Left cardiac atrium (tissue), 4 donors: ENCODE data around the gene ENO3. TPM values are rescaled to one million over a fixed set of nuclear protein-coding genes. Genes with fewer than 3 reads are reported as not detected.

Experiments used
- ATAC-seq, 2 donors: fragments of 200-7000 bp; cut with Tn5 transposase; one replicate each; pipeline ENCODE4 v1.9.1; 2020; ENCODE audit warnings: mild to moderate bottlenecking in 2 of 2, moderate library complexity in 2 of 2
- DNase-seq: peaks from one replicate; pipeline ENCODE4 v3.0.0-alpha.2; 2020
- intact Hi-C, 2 donors: fragments of 100-400 bp; cut with DNase I; formaldehyde crosslinking; loops; one replicate each; pipeline versions ENCODE4 v1.14.1 to v1.15.1; 2022 to 2023
- total RNA-seq, 2 donors: library from RNA; stranded (reverse); fragmentation: NEBNext Ultra II Directional; extraction: Animal tissue kit (Norgen Biotek cat#: 25700); gene quantifications; one replicate each; pipeline ENCODE4 v1.2.1, GENCODE V29; 2021
- donor health status: DM: no; HTN: yes; CAD: no.
- donor health status: DM: no; HTN: yes; CAD: no; lungs with severe emphysema.
- donor health status: DM: yes; HTN: yes; CAD: no.
- donor health status: Dilated cardiomyopathy.

Gene ENO3
- total RNA-seq, 2 donors from 2014 or later, result 149 to 228 TPM

DNA sequence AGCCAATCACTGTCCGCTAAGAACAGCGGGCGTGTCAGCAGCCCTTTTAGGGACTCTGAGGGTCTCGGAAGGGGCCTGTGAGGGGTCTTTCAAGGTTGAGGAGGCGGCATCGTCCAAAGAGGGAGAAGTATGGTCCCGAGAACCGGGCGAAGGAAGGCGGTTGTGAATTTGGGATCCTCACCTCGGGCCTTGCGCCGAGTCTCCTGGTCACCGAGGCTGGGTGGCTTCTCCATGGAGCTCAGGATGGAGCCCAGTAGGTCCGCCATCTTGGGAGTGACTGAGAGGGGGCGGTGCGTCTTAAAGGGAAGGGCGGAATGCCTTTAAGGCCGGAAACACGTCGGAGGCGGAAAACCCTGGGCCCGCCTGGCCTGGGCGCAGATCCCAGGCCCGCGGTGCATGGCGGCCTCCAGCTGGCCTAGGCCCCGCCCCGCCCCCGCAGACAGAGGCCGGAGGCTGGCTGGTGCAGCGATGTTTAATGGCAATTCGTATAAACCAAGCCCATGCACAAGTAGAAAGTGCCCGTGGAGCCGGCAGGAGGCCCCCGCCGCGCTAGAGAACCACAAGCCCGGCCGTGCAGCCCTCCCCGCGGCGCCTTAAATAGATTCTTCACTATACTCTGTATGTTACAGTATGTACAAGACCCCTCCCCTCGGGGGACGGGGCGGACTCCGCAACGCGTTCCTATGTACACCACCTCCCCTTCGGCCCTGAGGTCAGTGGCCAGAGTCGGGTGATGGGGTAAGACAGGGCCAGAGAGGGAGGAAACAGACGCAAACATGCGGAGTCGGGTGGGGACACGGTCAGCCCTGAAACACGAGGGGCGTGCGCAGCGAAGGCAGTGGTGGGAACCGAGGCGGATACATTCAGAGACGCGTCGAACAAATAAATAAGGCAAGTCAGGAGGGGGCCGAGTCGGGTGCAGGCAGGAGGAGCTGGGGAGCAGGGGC is 16.9 kb downstream of the ENO3 start, which contains the start of gene SPAG7:
Gene SPAG7, minus strand, starts transcription at position 279 of the 947 bp plus-strand sequence. Its CDS starts 13 bp downstream, at position 266.
- DNase-seq (peak; percentile 94), ATAC-seq (peak; percentile 82 to 84)
- intact Hi-C loops, result loop anchor here in 1 of 2 donors (2.0 kb wide), 1 partner anchor 17 kb away; the partner anchor contains the start of gene ENO3

DNA sequence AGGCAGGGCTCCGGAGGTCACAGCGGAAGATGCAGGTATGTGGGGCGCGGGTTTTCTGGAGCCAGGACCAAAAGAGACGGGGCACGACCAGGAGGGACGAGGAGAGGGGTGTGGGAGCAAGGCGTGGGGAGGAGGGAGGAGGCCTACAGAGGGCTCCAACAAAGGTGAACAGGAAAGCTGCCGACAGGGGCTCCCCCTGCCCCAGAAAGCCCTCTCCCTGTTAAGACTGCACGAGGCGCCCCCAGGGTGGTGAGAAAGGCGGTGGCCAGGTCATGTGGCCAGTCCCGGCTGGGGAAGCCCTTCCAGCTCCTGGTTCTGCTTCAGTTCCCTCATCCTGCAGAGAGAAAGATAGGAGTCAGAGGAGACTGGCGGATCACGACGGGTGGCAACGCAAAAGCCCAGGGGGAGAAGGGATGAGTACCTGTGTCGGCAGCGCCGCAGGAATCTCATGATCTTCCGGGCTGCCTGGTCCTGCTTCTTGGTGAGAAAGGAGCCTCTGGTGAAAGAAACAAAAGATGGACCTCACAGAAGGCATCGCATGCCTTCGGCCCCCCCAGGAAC is 17.6 kb downstream of the ENO3 start:
- intact Hi-C loops, result no loop called here
- ATAC-seq, result no peak
- DNase-seq, result no peak

DNA sequence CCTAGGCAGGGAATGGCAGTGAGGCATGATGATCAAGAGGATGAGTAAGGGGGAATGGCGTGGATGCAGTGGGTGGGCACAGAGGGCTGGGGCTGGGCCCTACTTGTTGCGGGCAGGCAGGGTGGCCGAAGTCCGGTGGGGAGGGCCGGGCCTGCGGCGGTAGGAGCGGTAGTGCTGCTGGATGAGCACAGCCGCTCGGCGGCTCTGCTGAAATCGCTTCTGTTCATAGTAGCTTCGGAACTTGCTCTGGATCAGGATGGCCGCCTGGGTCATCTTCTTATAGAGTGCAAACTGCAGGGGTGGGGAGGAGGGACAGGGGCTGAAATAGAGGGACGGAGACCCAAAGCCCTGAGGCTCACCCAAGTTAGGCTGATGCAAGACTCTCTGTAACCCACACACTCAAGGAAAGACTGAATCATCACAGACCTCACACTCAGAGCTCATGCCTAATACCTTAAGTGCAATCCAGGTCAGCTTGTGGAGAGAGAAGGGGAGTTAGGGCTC is 18.2 kb downstream of the ENO3 start:
- no peak for ATAC-seq
- DNase-seq, result no peak
- intact Hi-C loops, result no loop called here

- intact Hi-C loops, result no loop called here
- ATAC-seq, result no peak
- DNase-seq, result no peak
These were observed 18.7 kb downstream of the ENO3 start for GRCh38 chr17:4969551-4970173.

DNA sequence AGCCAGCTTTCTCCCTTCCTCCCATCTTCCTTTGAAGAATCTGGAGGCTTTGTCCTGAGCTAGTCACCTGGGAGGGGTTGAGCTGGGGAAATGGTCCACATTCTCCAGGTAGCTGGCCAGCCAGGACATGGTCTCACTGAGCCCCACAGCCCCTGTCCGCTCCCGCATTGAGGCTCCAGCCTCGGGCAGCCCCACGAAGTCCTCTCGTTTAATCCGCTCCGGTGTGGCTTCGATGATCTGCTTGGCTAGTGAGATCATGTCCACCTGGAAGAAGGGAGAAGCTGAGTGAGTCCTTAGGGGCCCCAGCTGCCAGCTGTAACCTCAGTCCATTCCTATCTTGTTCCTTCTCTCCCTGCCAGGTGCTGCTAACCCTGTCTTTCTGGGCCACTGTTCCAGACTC is 19.4 kb downstream of the ENO3 start:
- intact Hi-C loops, result no loop called here
- ATAC-seq (no peak), DNase-seq (no peak)

DNA sequence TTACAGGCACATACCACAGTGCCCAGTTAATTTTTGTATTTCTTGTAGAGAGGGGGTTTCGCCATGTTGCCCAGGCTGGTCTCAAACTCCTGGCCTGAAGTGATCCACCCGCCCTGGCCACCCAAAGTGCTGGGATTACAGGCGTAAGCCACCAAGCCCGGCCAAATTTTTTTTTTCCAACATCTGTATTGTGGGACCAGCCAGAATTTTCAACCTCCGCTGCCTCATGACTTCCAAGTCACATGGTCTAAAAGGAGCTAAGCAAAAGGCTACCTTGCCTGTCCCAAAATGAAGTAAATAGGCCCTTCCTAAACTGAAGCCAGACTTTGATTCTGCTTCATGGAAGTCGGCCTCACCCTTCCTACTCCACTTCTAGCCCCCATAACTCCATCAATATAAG is 20.9 kb downstream of the ENO3 start:
- no peak for DNase-seq
- no peak for ATAC-seq
- intact Hi-C loops, result no loop called here

DNA sequence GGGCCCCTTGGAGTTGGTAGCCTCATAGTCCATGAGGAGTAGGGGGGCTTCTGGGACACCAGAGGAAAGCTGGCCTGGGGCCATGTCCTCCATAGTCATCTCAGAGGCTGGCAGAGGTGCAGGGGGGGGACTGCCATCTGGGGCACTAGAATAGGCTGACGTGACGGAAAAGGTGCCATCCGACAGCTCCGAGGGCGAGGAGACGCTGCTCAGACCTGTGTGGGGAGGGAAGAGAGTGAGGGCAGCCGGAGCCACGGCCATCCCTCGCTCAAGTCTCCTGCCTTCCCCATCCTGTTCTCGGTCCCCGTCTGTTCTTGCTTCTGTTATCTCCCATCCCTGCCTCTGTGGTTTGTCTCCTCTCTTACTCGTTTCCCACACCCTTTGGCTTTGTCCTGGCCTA is 21.4 kb downstream of the ENO3 start:
- intact Hi-C loops, result no loop called here
- DNase-seq, result no peak
- ATAC-seq, result no peak

DNA sequence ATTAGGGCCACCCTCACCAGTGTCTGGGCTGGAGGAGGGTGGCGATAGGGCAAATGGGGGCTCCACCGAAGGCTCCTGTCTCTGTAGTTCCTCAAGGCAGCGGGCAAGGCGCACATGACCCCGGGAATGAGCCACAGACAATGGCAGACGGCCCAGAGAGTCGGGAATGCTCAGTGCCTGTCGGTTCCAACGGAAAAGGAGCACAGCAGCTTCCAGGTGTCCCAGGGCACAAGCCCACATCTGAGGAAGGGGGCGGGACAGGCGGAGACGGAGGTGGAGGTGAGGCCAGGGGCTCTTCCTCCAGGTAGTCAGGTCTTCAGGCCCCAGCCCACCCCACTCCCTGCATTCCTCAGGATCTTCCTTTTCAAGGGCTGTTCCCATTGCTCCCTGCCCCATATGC is 21.8 kb downstream of the ENO3 start:
- intact Hi-C loops, result no loop called here
- DNase-seq (no peak), ATAC-seq (no peak)

DNA sequence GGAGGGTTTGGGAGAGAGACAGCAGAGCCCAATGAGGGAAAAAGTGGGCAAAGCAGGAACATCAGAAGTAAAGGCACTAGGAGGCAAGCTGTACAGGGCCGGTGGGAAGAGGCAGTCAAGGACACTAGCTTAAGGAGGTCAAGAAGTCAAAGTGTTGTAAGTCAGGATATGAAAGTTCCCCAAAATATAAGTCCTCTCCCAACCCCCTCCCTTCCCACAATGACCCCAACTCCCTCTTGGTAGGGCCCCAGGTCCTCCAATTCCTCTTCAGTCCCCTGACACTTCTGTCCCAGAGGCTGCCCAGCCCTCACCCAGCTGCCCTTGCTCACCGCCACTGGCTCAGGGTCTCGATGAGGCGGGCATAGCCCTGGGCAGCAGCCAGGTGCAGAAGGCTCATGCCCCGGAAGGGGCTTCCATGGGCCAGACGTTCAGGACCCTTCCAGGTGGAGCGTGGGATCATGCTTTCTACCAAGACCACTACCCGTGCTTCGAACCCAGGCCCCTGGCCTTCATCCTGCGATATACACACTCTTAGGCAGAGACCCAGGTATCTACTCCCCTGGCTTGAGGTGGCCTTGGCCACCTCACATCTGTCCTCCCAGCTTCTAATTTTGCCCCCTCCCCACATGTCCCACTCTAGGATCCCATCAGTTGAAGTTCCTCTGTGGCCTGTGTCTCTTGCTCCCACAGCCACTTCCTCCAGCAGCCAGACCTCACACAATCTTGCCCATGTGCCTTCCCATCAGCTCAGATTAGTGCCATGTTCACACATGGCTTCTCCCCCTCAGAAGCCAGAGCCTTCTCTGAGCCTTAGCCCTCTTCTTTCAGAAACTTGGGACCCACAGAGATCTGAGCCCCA is 22.6 kb downstream of the ENO3 start:
- no peak for ATAC-seq
- intact Hi-C loops, result no loop called here
- DNase-seq, result no peak

GRCh38 chr17:4974115-4974670 is 23.3 kb downstream of the ENO3 start:
- ATAC-seq (peak; percentile 61 to 65), DNase-seq (peak; percentile 65)
- intact Hi-C loops, result no loop called here

DNA sequence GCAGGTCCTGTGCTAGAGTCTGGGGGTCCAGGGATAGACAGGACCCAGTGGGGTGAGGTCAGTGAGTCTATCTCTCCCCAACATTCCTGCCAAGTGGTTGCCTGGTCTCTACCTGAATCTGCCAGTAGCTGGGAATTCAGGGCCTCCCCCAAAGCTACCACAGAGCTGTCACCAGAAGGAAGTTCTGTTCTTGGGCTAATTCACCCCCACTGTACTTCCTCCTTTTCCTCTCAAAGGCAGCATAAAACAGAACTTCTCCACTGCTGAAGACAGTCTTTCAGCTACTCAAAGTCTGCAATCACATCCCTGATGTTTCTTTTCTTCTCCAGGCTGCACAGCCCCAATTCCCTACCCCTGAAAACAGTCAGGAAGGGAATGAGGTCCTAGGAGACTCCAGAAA is 27.8 kb downstream of the ENO3 start:
- intact Hi-C loops, result loop anchor here in 1 of 2 donors (5.0 kb wide), 1 partner anchor 84 kb away; no protein-coding TSS in a partner anchor
- no peak for DNase-seq
- no peak for ATAC-seq

GRCh38 chr17:4980644-4981216 is 29.8 kb downstream of the ENO3 start:
- intact Hi-C loops, result loop anchor here (5.0 to 10.0 kb wide), 2 partner anchors 76 to 82 kb away; partner anchors contain the start of gene CHRNE (in 1 of the 2)
- peak; percentile 45 to 67 for ATAC-seq
- DNase-seq, result no peak

GRCh38 chr17:4982305-4982704 is 31.4 kb downstream of the ENO3 start:
- intact Hi-C loops, result loop anchor here (5.0 to 10.0 kb wide), 2 partner anchors 78 to 80 kb away; partner anchors contain the start of gene CHRNE (in 1 of the 2)
- no peak for ATAC-seq

DNA sequence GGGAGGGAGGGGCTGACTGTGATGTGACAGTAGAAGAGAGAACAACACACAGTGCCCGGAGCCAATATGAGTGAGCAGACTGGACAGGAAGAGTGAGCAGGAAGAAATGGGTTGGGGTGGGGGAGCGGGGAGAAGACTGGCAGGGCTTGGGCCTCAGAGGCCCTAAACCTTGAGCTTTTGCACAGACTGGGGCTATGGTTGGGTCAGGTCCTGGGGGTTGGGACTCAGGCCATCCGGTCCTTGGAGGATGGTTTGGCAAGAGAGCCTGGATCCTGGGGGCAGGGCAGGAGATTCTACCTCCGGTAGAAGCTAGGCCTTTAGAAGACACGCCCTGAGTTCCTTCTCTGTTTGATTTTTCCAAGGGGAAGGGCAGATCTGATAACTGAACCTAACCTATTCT is 35.5 kb downstream of the ENO3 start:
- ATAC-seq (peak in 1 of 2 donors; percentile 4), DNase-seq (no peak)
- intact Hi-C loops, result loop anchor here (5.0 to 10.0 kb wide), 2 partner anchors 79 to 82 kb away; partner anchors contain the start of gene CHRNE (in 1 of the 2)

More at GRCh38 chr17:4982305-4982704, 31.4 kb downstream of the ENO3 start:
- no peak for DNase-seq

DNA sequence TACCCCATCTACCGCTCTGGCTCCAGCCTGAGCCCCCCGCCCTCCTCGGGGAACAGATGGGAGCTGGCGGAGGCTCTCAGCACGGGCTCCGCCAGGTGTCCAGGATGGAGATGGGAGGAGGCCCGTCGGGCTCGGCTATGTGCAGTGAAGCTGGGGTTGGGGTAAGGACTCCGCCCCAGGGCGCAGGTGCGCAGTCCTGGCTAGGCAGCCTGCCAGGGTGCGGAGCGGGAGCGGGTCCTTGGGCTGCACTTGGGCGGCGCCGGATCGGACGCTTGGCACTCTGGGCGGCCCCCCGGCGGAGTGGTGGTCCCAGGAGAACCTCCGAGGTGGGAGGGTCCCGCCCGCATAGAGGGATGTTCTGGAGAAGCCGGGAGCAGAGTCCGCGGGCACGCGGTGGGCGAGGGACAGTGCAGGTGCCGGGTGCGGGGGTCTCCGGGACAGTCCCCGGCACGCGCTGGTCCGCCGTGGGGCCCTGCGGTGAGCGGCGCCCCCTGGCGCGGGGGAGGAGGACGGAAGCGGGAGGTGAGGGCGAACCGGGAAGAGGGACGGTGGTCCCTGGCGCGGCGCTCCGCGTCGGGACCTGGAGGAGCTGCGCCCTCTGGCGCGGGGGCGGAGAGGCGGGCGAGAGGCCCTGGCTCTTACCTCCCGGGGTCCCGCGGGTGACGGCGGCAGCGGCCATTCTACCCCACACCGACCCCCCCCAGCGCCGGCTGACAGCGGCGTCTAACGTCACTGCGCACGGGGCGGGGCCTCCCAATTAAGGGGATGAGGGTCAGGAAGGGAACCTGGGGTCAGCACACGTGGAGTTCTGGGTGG is 36.2 kb downstream of the ENO3 start, which contains the start of gene CAMTA2:
Gene CAMTA2, minus strand, starts transcription at position 725 of the 816 bp plus-strand sequence. CDS start 1,453 bp downstream, outside the sequence.
- ATAC-seq, result peak; percentile 96 to 97
- DNase-seq, result peak; percentile 96
- intact Hi-C loops, result loop anchor here (5.0 to 10.0 kb wide), 2 partner anchors 80 to 82 kb away; partner anchors contain the start of gene CHRNE (in 1 of the 2)

- peak; percentile 10 to 22 for ATAC-seq
- DNase-seq, result no peak
- intact Hi-C loops, result loop anchor here (5.0 to 10.0 kb wide), 2 partner anchors 81 to 83 kb away; partner anchors contain the start of gene CHRNE (in 1 of the 2)
These were observed 37.0 kb downstream of the ENO3 start for GRCh38 chr17:4987767-4988567.
